Natural killer cell (primary cell): ENCODE measurements around the gene RANBP1. TPM values are rescaled to one million over a fixed set of nuclear protein-coding genes. Genes with fewer than 3 reads are reported as not detected.
A peak's percentile ranks its signal among the peaks of the same experiment; 100 is the strongest.

Experiments
- ATAC-seq, 3 donors: fragments of 150-1000 bp in 2 of 3; fragments of 200-7000 bp in 1 of 3; cut with Tn5 transposase; 1 replicate in 1 of 3; 2 replicates in 2 of 3; pipeline ENCODE4 v1.10.0; 2021; ENCODE audit warnings: mild to moderate bottlenecking in 2 of 3, moderate library complexity in 2 of 3
- DNase-seq, 2 donors: peaks; one replicate each; pipeline versions ENCODE4 v3.0.0 to v3.0.0-alpha.2; 2013 to 2021; ENCODE audit warnings: mixed read lengths in 1 of 2
- H3K27ac ChIP-seq: one replicate; pipeline ENCODE4 v1.5.1; 2013; ENCODE audit warnings: mild to moderate bottlenecking, low read length
- H3K27me3 ChIP-seq: one replicate; pipeline ENCODE4 v1.6.1; 2013; ENCODE audit warnings: low read length; ENCODE audit not compliant: control insufficient read depth, insufficient read depth
- H3K36me3 ChIP-seq: one replicate; pipeline ENCODE4 v1.6.1; 2013; ENCODE audit warnings: low read length; ENCODE audit not compliant: control insufficient read depth, insufficient read depth
- H3K4me1 ChIP-seq: one replicate; pipeline ENCODE4 v1.6.1; 2013; ENCODE audit warnings: low read length; ENCODE audit not compliant: control insufficient read depth, insufficient read depth
- H3K4me3 ChIP-seq: one replicate; pipeline ENCODE4 v1.5.1; 2013; ENCODE audit warnings: low read length
- H3K9me3 ChIP-seq: one replicate; pipeline ENCODE4 v1.6.1; 2013; ENCODE audit warnings: low read length; ENCODE audit not compliant: control insufficient read depth, insufficient read depth
- H3K27ac Mint-ChIP-seq, 2 donors: one replicate each; pipeline ENCODE4 v1.8.0; 2022; ENCODE audit warnings: mild to moderate bottlenecking in 2 of 2, mixed read lengths in 2 of 2, moderate library complexity in 1 of 2
- H3K27me3 Mint-ChIP-seq, 2 donors: one replicate each; pipeline ENCODE4 v1.8.0; 2022; ENCODE audit warnings: low read depth in 2 of 2, mixed read lengths in 2 of 2
- H3K36me3 Mint-ChIP-seq: one replicate; pipeline ENCODE4 v1.8.0; 2022; ENCODE audit warnings: mixed read lengths
- H3K4me1 Mint-ChIP-seq, 2 donors: one replicate each; pipeline ENCODE4 v1.8.0; 2022; ENCODE audit warnings: mixed read lengths in 2 of 2
- H3K4me3 Mint-ChIP-seq: one replicate; pipeline ENCODE4 v1.8.0; 2022; ENCODE audit warnings: mild to moderate bottlenecking, moderate library complexity, mixed read lengths
- H3K9me3 Mint-ChIP-seq, 2 donors: one replicate each; pipeline ENCODE4 v1.8.0; 2022; ENCODE audit warnings: mixed read lengths in 2 of 2
- WGBS: methylation state at CpG from one replicate; pipeline ENCODE4 v1.1.7; 2013; ENCODE audit warnings: missing lambda C conversion rate; ENCODE audit not compliant: insufficient coverage; 5-methylcytosine and 5-hydroxymethylcytosine counted together
- intact Hi-C: fragments of 100-400 bp; cut with micrococcal nuclease; formaldehyde crosslinking; loops from one replicate; pipeline ENCODE4 v1.14.2; 2022
- total RNA-seq, 4 donors: library from RNA; stranded (reverse); fragments of 120-200 nt in 1 of 4; gene quantifications; one replicate each; pipeline versions ENCODE4 v1.2.3 to v1.2.4, GENCODE V29; 2013 to 2022
- TF ChIP-seq, protein P1 (sequence below): fragments of 200-600 bp; IDR thresholded peaks from one replicate; pipeline ENCODE4 v1.8.0; 2022; ENCODE audit warnings: antibody characterized with exemption

The RANBP1 gene
- total RNA-seq, 3 donors from 2014 or later (not counting 1 experiment from before 2014, with no cell fraction given): 54.0 to 61.0 (median 56.3) TPM

GRCh38 chr22:20092477-20092854 is 23.4 kb upstream of the RANBP1 start:
- Mint-ChIP-seq H3K9me3 (no peaks in the 10 kb centered on the region), H3K36me3 (peaks cover 6% of the 10 kb centered on the region), H3K27me3 (no peaks in the 10 kb centered on the region), H3K27ac (peak overlapping the region in 1 of 2 donors; percentile 31), H3K4me1 (peaks cover 17 to 19% of the 10 kb centered on the region in 2 donors), H3K4me3 (peak overlapping the region; percentile 58)
- peaks cover 89% of the 10 kb centered on the region for H3K36me3 ChIP-seq
- H3K27me3 ChIP-seq: no peaks in the 10 kb centered on the region
- no peak for DNase-seq
- no peak overlapping the region for H3K4me3 ChIP-seq
- no peaks in the 10 kb centered on the region for H3K9me3 ChIP-seq
- no peak for ATAC-seq
- TF ChIP-seq, protein P1, sequence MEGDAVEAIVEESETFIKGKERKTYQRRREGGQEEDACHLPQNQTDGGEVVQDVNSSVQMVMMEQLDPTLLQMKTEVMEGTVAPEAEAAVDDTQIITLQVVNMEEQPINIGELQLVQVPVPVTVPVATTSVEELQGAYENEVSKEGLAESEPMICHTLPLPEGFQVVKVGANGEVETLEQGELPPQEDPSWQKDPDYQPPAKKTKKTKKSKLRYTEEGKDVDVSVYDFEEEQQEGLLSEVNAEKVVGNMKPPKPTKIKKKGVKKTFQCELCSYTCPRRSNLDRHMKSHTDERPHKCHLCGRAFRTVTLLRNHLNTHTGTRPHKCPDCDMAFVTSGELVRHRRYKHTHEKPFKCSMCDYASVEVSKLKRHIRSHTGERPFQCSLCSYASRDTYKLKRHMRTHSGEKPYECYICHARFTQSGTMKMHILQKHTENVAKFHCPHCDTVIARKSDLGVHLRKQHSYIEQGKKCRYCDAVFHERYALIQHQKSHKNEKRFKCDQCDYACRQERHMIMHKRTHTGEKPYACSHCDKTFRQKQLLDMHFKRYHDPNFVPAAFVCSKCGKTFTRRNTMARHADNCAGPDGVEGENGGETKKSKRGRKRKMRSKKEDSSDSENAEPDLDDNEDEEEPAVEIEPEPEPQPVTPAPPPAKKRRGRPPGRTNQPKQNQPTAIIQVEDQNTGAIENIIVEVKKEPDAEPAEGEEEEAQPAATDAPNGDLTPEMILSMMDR: no peak
- WGBS: 92% methylated on average over 11 of the region's 11 CpGs
- intact Hi-C loops: no loop called here
- no peak overlapping the region for H3K27ac ChIP-seq
- peaks cover 64% of the 10 kb centered on the region for H3K4me1 ChIP-seq

DNA sequence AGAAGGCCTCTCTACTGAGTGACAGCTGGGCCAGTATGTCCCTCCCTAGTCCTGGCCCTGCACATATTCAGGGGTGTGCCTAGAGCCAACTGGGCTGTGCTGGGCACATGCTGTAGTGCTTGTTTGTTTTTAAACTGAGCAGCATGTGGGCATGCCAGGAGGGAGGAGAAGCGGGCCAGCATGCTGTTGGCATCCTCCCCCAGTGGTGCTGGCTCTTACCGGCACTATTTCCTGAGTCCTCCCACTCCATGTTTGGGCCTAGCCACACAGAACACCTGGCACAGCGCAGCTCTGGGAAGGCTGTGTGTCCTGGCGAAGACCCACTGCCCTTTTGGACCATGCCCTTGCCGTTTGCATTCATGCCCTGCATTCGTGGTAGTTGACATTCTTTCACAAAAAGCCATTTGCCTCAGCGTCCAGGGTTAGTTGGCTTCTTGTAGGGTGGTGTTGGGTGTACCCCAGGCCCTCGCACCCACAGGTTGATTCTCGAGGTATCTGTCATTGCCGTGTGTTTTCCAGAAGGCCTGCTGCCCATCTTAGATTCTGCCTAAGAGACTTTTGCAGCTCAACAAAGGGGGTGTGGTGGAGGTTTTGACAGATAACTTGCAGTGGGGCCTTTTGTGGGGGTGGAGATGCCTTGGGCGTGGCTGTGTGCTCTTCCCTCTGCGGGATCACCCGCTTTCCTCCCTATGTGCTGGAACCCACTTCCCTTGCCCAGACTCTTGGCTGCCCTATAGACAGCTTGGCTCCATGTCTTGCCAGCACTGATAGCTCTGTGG is 22.3 kb upstream of the RANBP1 start:
- TF ChIP-seq, protein P1: no peak
- peaks cover 88% of the 10 kb centered on the region for H3K36me3 ChIP-seq
- DNase-seq (no peak), ATAC-seq (no peak)
- H3K36me3 Mint-ChIP-seq: peaks cover 12% of the 10 kb centered on the region
- H3K9me3 ChIP-seq: no peaks in the 10 kb centered on the region
- peaks cover 54% of the 10 kb centered on the region for H3K4me1 ChIP-seq
- H3K27me3 ChIP-seq: no peaks in the 10 kb centered on the region
- peaks cover 10 to 13% of the 10 kb centered on the region in 2 donors for H3K4me1 Mint-ChIP-seq
- WGBS: 96% methylated on average over 13 of the region's 13 CpGs
- H3K27me3 Mint-ChIP-seq: no peaks in the 10 kb centered on the region
- H3K9me3 Mint-ChIP-seq: no peaks in the 10 kb centered on the region
- intact Hi-C loops: no loop called here
- no peak overlapping the region for H3K27ac Mint-ChIP-seq
- H3K4me3 Mint-ChIP-seq: no peak overlapping the region
- no peak overlapping the region for H3K4me3 ChIP-seq
- no peak overlapping the region for H3K27ac ChIP-seq

GRCh38 chr22:20094197-20094807 is 21.6 kb upstream of the RANBP1 start:
- H3K27ac Mint-ChIP-seq: no peak overlapping the region
- Histone ChIP-seq H3K27ac (no peak overlapping the region), H3K9me3 (no peaks in the 10 kb centered on the region), H3K4me3 (no peak overlapping the region), H3K27me3 (no peaks in the 10 kb centered on the region), H3K4me1 (peaks cover 54% of the 10 kb centered on the region), H3K36me3 (peaks cover 91% of the 10 kb centered on the region)
- TF ChIP-seq, protein P1: no peak
- H3K9me3 Mint-ChIP-seq: no peaks in the 10 kb centered on the region
- H3K36me3 Mint-ChIP-seq: peaks cover 12% of the 10 kb centered on the region
- DNase-seq (no peak), ATAC-seq (no peak)
- H3K4me3 Mint-ChIP-seq: no peak overlapping the region
- peaks cover 13% of the 10 kb centered on the region in 2 donors for H3K4me1 Mint-ChIP-seq
- intact Hi-C loops: no loop called here
- 96% methylated on average over 15 of the region's 15 CpGs for WGBS
- no peaks in the 10 kb centered on the region for H3K27me3 Mint-ChIP-seq
